Osteoblast (primary cell): Measurements from ENCODE around the gene STARD4. TPM values are rescaled to one million over a fixed set of nuclear protein-coding genes. Genes with fewer than 3 reads are reported as not detected.

Source experiments
- DNase-seq: peaks from one replicate; pipeline ENCODE4 v3.0.0; 2011; ENCODE audit warnings: low spot score, mixed read lengths; ENCODE audit not compliant: insufficient read length; ENCODE audit errors: missing footprints
- H2AFZ ChIP-seq: 2 replicates; pipeline ENCODE4 v1.6.0; 2011; ENCODE audit warnings: mild to moderate bottlenecking, low read length
- H3K27ac ChIP-seq: 2 replicates; pipeline ENCODE4 v1.5.1; 2011; ENCODE audit warnings: mild to moderate bottlenecking, low read depth, low read length, moderate library complexity
- H3K27me3 ChIP-seq: 2 replicates; pipeline ENCODE4 v1.6.0; 2012; ENCODE audit warnings: mild to moderate bottlenecking, control low read depth, inconsistent platforms, low read length, moderate library complexity; ENCODE audit not compliant: insufficient read depth
- H3K36me3 ChIP-seq: 2 replicates; pipeline ENCODE4 v1.5.1; 2011; ENCODE audit warnings: mild to moderate bottlenecking, low read length, control low read depth, moderate library complexity; ENCODE audit not compliant: insufficient read depth
- H3K4me1 ChIP-seq: 2 replicates; pipeline ENCODE4 v1.5.1; 2011; ENCODE audit warnings: mild to moderate bottlenecking, low read length, control low read depth, moderate library complexity; ENCODE audit not compliant: insufficient read depth
- H3K4me2 ChIP-seq: 2 replicates; pipeline ENCODE4 v1.6.0; 2011; ENCODE audit warnings: mild to moderate bottlenecking, low read length; ENCODE audit not compliant: insufficient read depth
- H3K4me3 ChIP-seq: fragments of 200-600 bp; sonication (generic); 3 replicates; pipeline ENCODE4 v1.5.1; 2012; ENCODE audit warnings: mild to moderate bottlenecking, low read length, inconsistent platforms; ENCODE audit not compliant: insufficient read depth
- H3K79me2 ChIP-seq: 2 replicates; pipeline ENCODE4 v1.6.0; 2012; ENCODE audit warnings: mild to moderate bottlenecking, low read length, control low read depth, inconsistent platforms; ENCODE audit not compliant: insufficient read depth
- H3K9me3 ChIP-seq: 2 replicates; pipeline ENCODE4 v1.5.1; 2011; ENCODE audit warnings: low read depth, low read length, control low read depth
- H4K20me1 ChIP-seq: 2 replicates; pipeline ENCODE4 v1.6.0; 2012; ENCODE audit warnings: mild to moderate bottlenecking, low read length, control low read depth; ENCODE audit not compliant: insufficient read depth
- CTCF ChIP-seq: IDR thresholded peaks from 2 replicates; pipeline ENCODE4 v1.5.1; 2011; ENCODE audit warnings: mild to moderate bottlenecking, low read depth, low read length, moderate library complexity; ENCODE audit errors: extremely low read depth
- total RNA-seq: library from RNA; depleted of rRNA; stranded (reverse); fragments of >200 nt; gene quantifications from 2 replicates; pipeline ENCODE4 v1.2.3, GENCODE V29; 2012

The STARD4 gene
- total RNA-seq, 1 donor = 106 TPM

DNA sequence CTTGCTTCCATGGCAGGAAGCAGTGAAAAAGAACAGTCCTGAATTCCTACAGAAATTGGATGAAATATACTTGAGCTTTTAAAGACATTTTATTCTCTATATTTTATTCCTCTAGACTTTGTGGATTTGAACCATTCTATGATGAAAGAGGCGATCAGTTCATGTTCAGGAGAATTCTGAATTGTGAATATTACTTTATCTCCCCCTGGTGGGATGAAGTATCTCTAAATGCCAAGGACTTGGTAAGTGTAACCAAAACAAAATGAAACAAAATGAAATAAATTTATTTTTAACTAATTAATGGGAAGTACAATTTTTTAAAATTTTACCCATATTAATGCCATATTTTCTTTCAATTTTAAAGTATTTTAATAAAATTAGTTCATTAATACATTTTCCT, 34.1 kb downstream of the STARD4 start:
- no peak overlapping the region for H3K4me2 ChIP-seq
- DNase-seq = no peak
- H3K36me3 ChIP-seq = no peaks in the 10 kb centered on the region
- H3K4me1 ChIP-seq = no peaks in the 10 kb centered on the region
- no peaks in the 10 kb centered on the region for H3K9me3 ChIP-seq
- H2AFZ ChIP-seq = no peak overlapping the region
- H3K27ac ChIP-seq = no peak overlapping the region
- H3K4me3 ChIP-seq = no peak overlapping the region
- H4K20me1 ChIP-seq = no peaks in the 10 kb centered on the region
- no peaks in the 10 kb centered on the region for H3K27me3 ChIP-seq
- TF ChIP-seq CTCF = peak; percentile 13
- no peaks in the 10 kb centered on the region for H3K79me2 ChIP-seq

DNA sequence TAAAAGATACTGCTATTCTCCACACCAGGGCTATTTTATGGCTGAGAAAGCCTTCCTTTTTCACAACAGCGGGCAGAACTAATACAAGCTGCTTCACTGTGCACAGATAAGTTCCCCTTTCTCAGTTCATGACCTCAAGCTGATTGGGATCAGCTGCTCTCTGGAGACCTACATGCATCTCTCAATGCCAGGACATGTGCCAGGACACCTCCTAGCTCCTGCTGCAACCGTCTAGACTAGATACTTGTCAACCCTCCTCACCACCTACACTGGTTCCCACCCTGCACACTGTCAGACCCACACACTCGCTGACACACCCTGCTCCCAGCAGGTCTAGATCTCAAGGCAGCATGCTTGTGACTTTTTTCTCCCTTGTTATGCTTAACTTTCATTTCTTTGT, 39.8 kb downstream of the STARD4 start:
- Histone ChIP-seq H3K4me3 (no peak overlapping the region), H4K20me1 (no peaks in the 10 kb centered on the region), H3K27me3 (no peaks in the 10 kb centered on the region), H3K36me3 (no peaks in the 10 kb centered on the region), H3K4me2 (no peak overlapping the region), H3K4me1 (no peaks in the 10 kb centered on the region), H2AFZ (no peak overlapping the region), H3K9me3 (no peaks in the 10 kb centered on the region), H3K27ac (no peak overlapping the region), H3K79me2 (no peaks in the 10 kb centered on the region)
- no peak for TF ChIP-seq CTCF
- no peak for DNase-seq

GRCh38 chr5:111472096-111472495, 40.2 kb downstream of the STARD4 start:
- H4K20me1 ChIP-seq = no peaks in the 10 kb centered on the region
- DNase-seq = no peak
- H3K36me3 ChIP-seq = no peaks in the 10 kb centered on the region
- no peaks in the 10 kb centered on the region for H3K79me2 ChIP-seq
- no peak for TF ChIP-seq CTCF
- H3K4me3 ChIP-seq = no peak overlapping the region
- H2AFZ ChIP-seq = no peak overlapping the region
- H3K4me2 ChIP-seq = no peak overlapping the region
- no peaks in the 10 kb centered on the region for H3K4me1 ChIP-seq
- H3K27me3 ChIP-seq = no peaks in the 10 kb centered on the region
- H3K27ac ChIP-seq = no peak overlapping the region
- no peaks in the 10 kb centered on the region for H3K9me3 ChIP-seq

GRCh38 chr5:111469903-111470302, 42.4 kb downstream of the STARD4 start:
- Histone ChIP-seq H3K79me2 (no peaks in the 10 kb centered on the region), H3K4me3 (no peak overlapping the region), H4K20me1 (no peaks in the 10 kb centered on the region), H3K27me3 (no peaks in the 10 kb centered on the region), H3K36me3 (no peaks in the 10 kb centered on the region), H2AFZ (no peak overlapping the region), H3K9me3 (no peaks in the 10 kb centered on the region), H3K27ac (no peak overlapping the region), H3K4me1 (no peaks in the 10 kb centered on the region), H3K4me2 (no peak overlapping the region)
- TF ChIP-seq CTCF = no peak
- DNase-seq = no peak
